CD4-positive, alpha-beta T cell treated with Interleukin-6 at 100 ng/mL for 8 hours (primary cell): ENCODE results near the gene SPPL2B.
"Not testable (repeated sequence)": the region's sequence is repeated elsewhere in the genome, so short reads cannot be mapped to it uniquely, and the experiment has no call there.

Experiments
- DNase-seq: peaks from one replicate; pipeline ENCODE4 v3.0.0-alpha.2; 2020; ENCODE audit warnings: mixed read lengths, low spot score

SPPL2B gene

GRCh38 chr19:2381148-2381820 lies 52.8 kb downstream of the SPPL2B start:
- DNase-seq: no peak

- DNase-seq: no peak
These were observed 54.2 kb downstream of the SPPL2B start for GRCh38 chr19:2382530-2383222.

DNA sequence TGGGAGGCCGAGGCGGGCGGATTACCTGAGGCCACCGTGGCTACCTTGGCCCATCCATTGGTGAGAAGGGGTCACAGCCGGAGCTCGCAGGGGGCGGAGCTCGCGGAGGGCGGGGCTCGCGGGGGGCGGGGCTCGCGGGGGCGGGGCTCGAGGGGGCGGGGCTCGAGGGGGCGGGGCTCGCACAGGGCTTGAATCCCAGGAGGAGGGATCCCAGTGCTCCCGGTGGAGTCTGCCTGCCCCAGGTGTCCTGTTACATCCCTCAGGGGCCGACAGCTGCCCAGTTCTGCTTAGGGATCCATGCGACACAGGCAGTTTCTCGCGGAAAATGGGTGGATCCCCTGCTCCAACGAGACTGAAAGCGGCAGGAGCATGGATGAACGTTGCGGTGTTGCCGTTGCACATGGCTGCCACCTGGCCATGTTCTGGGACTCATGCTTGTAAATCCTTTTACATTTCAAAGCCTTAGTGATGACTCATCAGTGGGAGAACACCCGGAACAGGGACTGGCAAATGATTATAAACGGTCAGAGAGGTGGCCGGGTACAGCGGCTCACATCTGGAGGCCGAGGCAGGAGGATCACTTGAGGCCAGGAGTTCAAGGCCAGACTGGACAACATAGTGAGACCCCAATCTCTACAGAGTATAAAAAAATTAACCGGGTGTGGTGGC lies 56.7 kb downstream of the SPPL2B start:
- no peak for DNase-seq

GRCh38 chr19:2387367-2388288 lies 59.1 kb downstream of the SPPL2B start:
- no peak for DNase-seq

DNA sequence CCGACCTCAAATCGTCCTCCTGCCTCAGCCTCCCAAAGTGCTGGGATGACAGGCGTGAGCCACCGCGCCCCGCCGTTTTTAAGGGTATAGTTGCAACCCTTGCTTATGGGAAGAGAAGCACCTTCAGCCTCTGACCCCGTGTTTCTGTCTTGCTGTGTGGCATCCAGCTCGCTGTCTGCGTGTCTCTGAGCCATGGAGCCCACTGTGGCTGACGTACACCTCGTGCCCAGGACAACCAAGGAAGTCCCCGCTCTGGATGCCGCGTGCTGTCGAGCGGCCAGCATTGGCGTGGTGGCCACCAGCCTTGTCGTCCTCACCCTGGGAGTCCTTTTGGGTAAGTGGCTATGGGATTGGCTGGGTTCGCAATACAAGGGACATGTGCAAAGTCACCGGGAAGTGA lies 61.1 kb downstream of the SPPL2B start:
- no peak for DNase-seq

- peak; percentile 67 for DNase-seq
These were observed 62.7 kb downstream of the SPPL2B start for GRCh38 chr19:2391118-2391725.

- DNase-seq: no peak
These were observed 63.9 kb downstream of the SPPL2B start for GRCh38 chr19:2392366-2392765.

DNA sequence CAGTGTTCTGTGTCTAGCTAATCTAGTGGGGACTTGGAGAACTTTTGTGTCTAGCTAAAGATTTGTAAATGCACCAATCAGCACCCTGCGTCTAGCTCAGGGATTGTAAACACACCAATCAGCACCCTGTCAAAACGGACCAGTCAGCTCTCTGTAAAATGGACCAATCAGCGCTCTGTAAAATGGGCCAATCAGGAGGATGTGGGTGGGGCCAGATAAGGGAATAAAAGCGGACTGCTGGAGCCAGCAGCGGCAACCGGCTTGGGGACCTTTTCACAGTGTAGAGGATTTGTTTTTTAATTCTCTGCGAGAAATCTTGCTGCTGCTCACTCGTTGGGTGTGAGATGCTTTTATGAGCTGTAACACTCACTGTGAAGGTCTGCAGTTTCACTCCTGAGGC lies 64.4 kb downstream of the SPPL2B start:
- DNase-seq: not testable (repeated sequence)

GRCh38 chr19:2394054-2394441 lies 65.6 kb downstream of the SPPL2B start:
- DNase-seq: no peak

DNA sequence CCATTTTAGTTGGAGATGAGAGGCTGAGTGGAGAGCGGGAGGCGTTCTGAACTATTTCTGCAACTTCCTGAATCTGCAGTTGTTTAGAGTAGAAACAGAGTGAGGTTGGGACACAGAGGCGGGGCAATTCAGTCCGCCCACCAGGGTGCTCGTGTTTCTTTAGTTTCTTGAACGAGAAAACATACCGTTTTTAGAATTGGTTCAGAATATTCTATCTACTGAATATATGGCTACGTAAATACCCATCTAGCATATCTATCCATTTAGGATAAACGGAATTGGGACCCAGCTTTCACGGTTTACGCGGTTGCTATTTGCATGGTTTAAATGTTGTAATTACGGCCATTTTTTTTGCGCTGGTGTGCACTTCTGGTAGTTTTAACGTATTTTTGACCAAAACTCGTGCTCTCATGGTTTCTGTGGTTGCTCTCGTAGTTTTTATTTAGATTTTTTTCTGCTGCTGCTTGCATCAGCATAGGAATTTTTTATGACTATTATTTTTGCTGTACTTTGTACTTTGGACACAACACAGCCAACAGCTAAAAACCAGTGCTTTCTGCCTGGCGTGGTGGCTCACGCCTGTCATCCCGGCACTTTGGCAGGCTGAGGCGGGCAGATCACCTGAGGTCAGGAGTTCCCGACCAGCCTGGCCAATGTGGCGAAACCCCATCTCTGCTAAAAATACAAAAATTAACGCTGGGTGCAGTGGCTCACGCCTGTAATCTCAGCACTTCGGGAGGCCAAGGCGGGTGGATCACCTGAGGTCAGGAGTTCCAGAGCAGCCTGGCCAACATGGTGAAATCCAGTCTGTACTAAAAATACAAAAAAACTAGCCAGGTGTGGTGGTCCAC lies 66.2 kb downstream of the SPPL2B start:
- DNase-seq: no peak

DNA sequence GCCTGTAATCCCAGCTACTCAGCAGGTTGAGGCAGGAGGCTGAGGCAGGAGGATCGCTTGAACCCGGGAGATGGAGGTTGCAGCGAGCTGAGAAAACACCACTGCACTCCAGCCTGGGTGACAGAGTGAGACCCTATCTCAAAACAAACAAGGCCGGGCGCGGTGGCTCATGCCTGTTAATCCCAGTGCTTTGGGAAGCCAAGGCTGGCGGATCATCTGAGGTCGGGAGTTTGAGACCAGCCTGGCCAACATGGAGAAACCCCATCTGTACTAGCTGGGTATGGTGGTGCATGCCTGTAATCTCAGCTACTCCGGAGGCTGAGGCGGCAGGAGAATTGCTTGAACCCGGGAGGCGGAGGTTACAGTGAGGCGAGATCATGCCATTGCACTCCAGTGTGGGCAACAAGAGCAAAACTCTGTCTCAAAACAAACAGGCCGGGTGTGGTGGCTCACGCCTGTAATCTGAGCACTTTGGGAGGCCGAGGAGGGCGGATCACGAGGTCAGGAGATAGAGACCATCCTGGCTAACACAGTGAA lies 66.9 kb downstream of the SPPL2B start:
- DNase-seq: not testable (repeated sequence)

DNA sequence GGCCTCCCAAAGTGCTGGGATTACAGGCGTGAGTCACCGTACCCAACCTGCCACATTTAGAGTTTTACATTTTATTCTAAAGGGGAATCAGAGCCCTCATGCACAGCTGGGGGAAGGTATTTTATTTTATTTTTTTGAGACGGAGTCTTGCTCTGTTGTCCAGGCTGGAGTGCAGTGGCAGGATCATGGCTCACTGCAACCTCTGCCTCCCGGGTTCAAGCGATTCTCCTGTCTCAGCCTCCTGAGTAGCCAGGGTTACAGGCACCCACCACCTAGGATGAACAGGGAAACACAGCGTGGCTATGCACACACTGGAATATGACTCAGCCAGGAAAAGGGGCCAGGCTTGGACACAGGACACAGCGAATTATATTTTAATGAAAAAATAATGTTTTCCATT lies 68.7 kb downstream of the SPPL2B start:
- DNase-seq: not testable (repeated sequence)

GRCh38 chr19:2398735-2399305 lies 70.3 kb downstream of the SPPL2B start:
- no peak for DNase-seq

DNA sequence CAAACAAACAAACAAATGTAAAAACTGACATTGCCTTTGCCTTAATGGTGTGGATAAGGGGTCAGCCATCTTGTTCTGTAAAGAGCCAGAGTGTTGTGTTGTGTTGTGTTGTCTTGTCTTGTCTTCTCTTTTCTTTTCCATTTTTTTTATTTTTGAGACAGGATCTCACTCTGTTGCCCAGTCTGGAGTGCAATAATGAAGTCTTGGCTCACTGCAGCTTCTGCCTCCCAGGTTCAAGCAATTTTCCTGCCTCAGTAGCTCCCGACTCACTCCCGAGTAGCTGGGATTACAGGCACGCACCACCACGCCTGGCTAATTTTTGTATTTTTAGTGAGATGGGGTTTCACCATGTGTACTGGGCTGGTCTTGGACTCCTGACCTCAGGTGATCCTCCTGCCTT lies 71.1 kb downstream of the SPPL2B start:
- no peak for DNase-seq
